Measurements from ENCODE around the gene LRRC27.

Gene LRRC27

DNA sequence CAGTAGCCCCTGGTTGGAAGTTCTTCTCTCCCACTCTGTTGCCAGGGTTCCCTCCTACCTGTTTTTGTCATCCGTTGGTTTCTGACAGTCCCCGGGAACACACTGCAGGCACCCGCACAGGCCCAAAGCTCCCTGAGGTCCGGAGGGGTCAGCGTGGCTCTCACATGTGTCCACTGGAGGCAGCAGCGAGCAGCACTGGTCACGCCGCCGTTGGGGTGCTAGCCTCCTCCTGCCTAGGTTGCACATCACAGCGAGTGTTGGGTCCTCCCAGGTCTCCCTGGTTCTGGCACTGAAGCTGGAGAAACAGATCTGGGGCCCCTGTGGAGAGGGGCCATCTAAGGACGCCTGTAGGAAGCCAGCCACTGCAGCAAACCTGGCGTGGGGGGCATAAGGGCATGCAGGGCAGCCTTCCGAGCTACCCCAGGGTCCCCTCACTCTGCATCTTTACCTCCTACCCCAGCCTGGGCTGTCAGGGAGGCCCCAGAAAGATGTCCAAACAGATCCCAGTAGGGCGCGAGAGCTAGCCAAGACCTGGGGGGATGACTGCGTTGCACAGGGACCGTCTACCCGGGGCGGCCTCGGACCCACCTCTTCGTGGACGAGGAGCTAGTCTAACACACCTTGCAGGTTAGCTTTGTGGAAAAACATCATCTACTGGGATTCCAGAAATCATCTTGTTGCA is 28.9 kb downstream of the LRRC27 start:
- no peak for DNase-seq

GRCh38 chr10:132361581-132362101 is 29.6 kb downstream of the LRRC27 start:
- DNase-seq: no peak

DNA sequence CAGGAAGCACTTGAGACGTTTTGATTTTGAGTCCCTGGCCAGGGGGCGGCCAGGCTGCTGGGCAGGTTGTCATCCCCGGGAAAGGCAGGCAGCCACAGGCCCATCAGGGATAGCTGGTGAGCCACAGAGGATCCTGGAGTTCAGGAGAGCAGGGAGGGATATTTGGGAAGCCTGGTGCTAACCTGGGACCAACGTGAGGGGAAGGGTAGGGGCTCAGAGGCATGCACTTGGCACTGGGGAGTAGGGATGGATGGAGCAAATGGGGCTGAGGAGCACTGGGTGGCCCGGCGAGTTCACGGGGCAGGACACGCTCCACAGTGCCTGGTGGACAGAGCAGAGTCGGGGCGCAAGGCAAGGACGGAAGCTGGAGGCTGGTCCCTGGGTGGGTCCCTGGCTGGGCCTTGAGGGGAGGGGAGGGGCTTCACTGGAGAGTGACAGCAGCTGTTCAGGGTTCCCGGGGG is 30.2 kb downstream of the LRRC27 start:
- no peak for DNase-seq

GRCh38 chr10:132363376-132363775 is 31.4 kb downstream of the LRRC27 start:
- DNase-seq: no peak

- no peak for DNase-seq
Observed at GRCh38 chr10:132363921-132364593, 32.1 kb downstream of the LRRC27 start.

DNA sequence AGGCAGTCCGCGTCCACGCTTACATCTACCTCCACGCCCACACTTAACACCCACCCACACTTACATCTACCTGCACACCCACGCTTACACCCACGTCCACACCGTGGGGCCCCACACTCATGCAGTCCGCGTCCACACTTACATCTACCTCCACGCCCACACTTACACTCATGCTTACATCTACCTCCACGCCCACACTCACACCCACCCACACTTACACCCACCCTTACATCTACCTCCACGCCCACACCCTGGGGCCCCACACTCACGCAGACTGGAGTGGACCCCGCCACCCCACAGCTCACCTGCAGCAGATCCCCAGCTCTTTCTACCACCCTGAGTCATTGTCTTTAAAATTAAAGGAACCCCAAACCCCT is 32.6 kb downstream of the LRRC27 start:
- no peak for DNase-seq

DNA sequence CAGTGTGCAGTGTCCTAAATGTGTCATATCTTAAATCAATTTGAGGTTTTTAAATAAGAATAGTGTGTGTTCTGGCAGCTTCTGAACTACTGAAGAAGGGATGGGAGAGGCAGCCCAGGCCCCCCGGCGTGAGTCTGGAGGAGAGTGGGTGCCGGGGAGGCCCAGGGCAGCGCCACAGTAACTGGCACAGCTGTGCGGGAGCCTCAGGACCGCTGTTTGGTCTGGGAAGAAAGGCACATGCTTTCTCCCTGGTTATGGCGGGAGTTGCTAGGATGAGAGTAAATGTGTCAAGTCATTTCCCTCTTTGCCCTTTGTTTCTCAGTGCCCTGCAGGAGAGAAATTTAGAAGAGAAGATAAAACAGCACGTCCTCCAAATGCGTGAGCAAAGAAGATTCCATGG is 33.1 kb downstream of the LRRC27 start:
- no peak for DNase-seq

DNA sequence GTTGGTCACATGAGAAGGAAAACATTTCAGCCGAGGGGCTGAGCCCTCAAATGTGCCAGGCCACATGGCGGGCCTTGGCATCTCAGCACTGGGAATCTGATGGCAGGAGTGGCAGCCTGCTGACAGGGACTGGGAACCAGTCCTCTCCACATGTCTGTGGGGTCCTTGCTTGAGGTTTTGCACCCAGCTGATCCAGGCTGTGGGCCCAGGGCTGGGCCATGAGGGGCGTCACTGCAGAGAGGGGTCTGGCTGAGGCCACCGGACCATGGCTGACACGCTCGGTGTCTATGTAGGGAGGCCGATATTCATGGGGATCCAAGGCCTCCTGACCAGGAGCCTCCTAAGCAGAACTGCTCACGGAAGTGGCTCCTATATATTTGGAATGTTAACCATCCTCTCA is 34.0 kb downstream of the LRRC27 start:
- DNase-seq: no peak

DNA sequence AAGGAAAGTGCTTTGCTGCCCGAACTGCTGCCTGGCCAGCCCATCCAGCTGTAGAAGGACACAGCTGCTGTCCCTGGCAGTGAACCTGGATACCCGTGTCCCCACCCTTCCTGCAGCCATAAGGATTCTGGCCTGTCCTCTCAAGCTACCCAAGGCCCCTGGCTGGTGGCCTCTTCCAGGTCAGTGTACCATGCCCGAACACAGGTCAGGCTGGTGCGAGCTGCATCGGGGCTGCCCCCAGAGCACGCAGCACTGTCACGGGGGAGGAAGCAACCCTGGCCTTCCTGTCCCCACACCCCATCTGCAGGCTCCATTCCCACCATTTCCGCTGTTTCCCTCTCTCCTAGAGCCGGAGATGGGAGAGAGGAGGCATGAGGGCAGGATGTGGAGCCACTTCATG is 34.5 kb downstream of the LRRC27 start:
- DNase-seq: no peak

- DNase-seq: no peak
Observed at GRCh38 chr10:132368391-132368790, 36.4 kb downstream of the LRRC27 start.

DNA sequence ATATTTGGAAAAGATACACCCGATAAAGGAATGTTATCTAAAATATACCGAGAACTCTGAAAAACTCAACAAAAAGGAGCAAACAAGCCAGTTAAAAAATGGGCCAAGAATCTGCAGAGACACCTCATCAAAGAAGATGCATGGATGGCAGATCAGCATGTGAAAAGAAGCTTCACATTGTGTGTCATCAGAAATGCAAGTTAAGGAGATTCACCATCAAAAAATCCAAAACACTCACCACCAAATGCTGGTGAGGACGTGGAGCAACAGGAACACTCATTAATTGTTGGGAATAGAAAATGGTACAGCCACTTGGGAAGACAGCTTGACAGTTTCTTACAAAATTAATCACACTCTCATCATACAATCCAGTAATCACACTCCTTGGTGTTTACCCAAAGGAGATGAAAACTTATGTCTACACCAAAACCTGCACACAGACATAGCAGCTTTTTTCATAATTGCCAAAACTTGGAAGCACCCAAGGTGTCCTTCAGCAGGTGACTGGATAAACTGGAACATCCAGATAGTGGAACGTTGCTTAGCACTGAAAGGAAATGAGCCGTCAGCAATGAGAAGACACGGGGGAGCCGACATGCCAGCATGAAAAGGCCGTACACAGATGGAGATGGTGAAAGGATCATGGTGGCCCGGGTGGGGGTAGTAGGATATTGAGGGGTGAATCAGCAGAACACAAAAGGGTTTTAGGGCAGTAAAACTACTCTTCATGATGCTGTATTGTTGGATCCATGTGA is 37.1 kb downstream of the LRRC27 start:
- DNase-seq: no peak

GRCh38 chr10:132369636-132370185 is 37.7 kb downstream of the LRRC27 start:
- DNase-seq: no peak

DNA sequence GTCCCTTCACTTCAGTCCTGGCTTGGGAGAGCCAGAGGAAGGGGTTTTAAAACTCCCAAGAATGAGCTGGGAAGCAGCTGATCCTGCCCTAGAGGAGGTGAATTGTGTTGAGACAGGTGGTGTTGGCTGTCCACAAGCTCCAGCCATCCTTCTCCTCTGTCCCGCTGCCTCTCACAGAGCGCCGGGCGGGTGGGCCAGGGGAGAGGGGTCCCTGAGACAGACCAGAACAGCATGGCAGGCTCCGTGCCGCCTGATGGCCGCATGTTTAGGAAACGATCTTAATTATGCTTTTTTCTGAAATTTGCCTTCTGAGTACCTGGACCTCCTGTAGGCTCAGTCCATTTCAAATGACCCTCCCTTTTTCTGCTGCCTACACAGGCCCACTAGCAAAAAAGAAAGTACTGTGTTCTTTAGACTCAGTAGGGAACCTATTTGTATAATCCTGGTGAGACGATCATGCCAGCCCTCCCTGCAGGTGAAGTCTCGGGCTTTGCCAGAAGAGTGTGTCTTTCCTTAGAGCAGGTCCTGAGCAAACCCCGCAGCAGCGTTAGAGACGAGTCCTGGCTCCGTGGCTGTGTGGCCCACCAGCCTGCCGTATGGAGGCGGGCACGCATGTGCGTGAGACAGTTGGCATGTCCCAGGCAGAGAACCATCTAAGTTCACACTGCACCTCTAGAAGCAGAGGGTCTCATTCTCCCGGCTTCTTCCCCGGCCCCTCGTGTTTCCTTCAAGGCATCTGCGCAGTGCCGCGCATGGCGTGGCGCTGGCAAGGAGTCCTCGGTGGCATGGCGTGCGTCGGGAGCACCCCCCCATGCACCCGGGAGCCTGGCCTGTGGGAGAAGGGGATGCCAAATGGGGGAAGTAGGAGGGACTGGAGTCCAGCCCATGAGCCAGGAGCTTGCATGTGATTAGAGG is 38.7 kb downstream of the LRRC27 start:
- DNase-seq: no peak

- no peak for DNase-seq
Observed at GRCh38 chr10:132371641-132372081, 39.7 kb downstream of the LRRC27 start.

- DNase-seq: no peak
Observed at GRCh38 chr10:132372516-132373095, 40.6 kb downstream of the LRRC27 start.

- no peak for DNase-seq
Observed at GRCh38 chr10:132373241-132373955, 41.4 kb downstream of the LRRC27 start.

- no peak for DNase-seq
Observed at GRCh38 chr10:132374176-132374575, 42.2 kb downstream of the LRRC27 start.

- no peak for DNase-seq
Observed at GRCh38 chr10:132374612-132375011, 42.6 kb downstream of the LRRC27 start.

DNA sequence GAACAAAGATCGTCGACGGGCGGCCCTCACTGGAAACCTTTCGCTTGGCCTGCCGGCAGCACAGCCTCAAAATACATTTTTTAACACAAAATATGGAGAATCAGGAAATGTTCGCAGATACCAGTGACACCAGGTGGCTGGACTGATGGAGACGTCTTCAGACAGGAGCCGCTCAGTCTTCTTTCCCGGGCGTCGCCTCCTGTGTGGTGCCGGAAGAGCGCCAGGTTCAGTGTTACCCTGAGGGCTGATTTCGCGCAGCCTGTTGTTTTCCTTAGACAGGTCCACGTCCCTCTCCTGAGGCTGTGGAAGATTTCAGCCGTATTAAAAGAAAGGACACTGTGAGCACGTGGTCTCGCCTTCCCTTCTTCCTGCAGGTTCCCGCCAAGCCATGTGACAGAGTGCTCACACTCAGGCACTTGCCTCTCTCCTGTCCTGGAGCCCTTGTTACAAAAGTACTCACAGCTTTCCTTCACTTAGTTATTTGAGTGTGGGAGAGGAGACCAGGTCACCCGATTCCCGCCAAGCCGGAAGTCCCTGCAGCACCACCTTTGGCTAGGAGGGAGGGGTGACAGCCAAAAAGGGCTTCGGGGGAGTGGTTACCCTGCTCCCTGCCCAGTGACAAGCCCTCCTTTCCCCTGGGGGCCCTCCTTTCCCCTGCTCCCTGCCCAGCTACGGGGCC is 43.3 kb downstream of the LRRC27 start:
- no peak for DNase-seq

DNA sequence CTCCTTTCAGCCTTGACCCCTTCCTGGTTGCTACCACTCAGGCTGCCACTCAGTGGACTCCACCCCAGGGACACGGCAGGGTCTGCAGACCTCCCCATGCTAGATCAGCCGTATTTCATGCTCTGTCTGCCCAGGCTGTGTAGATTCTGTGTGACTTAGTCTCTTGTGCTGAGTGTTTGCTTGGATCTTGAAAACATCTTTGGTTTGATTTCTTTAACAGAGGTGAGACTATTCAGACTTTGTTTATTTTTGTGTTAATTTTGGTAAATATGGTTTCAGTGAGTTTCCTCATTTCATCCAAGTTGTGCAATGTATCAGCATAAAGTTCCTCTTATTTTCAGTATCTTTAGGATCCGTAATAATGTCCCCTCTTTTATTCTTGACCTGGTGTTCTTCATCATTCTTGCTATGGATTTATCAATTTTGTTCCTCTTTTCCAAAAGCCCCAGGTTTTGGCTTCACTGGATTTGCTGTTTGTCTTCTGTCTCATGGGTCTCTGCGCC is 43.9 kb downstream of the LRRC27 start:
- DNase-seq: no peak

Data from NCI-H226 (cell line).